Loucy (cell line): Measurements from ENCODE around the gene PDXDC1.
"Not testable (repeated sequence)": the region's sequence is repeated elsewhere in the genome, so short reads cannot be mapped to it uniquely, and the experiment has no call there.

Experiments used
- H2AFZ ChIP-seq: fragments of 200-600 bp; sonication (generic); 2 replicates; pipeline ENCODE4 v1.6.0; 2016; ENCODE audit warnings: antibody characterized with exemption, mild to moderate bottlenecking, low read length, moderate library complexity
- H3F3A ChIP-seq: fragments of 200-600 bp; 2 replicates; pipeline ENCODE4 v1.6.0; 2016; ENCODE audit warnings: antibody characterized with exemption, low read depth, mild to moderate bottlenecking
- H3K27me3 ChIP-seq: fragments of 200-600 bp; sonication (generic); 2 replicates; pipeline ENCODE4 v1.6.1; 2014; ENCODE audit warnings: low read length, mild to moderate bottlenecking; ENCODE audit not compliant: insufficient read depth, poor library complexity, severe bottlenecking
- H3K36me3 ChIP-seq: fragments of 200-600 bp; sonication (generic); 2 replicates; pipeline ENCODE4 v1.6.1; 2016; ENCODE audit warnings: low read length; ENCODE audit not compliant: insufficient read depth
- H3K4me1 ChIP-seq: fragments of 200-600 bp; sonication (generic); 2 replicates; pipeline ENCODE4 v1.5.1; 2014; ENCODE audit warnings: low read length, mild to moderate bottlenecking; ENCODE audit not compliant: insufficient read depth, poor library complexity, severe bottlenecking
- H3K4me2 ChIP-seq: fragments of 200-600 bp; sonication (generic); 2 replicates; pipeline ENCODE4 v1.6.0; 2014; ENCODE audit warnings: antibody characterized with exemption, low read length, low read depth, mild to moderate bottlenecking; ENCODE audit not compliant: poor library complexity, severe bottlenecking
- H3K4me3 ChIP-seq: fragments of 200-600 bp; sonication (generic); 2 replicates; pipeline ENCODE4 v1.5.1; 2014; ENCODE audit warnings: low read length, mild to moderate bottlenecking, mixed read lengths; ENCODE audit not compliant: poor library complexity, severe bottlenecking
- H3K79me2 ChIP-seq: fragments of 200-600 bp; sonication (generic); 2 replicates; pipeline ENCODE4 v1.6.1; 2014; ENCODE audit warnings: low read length; ENCODE audit not compliant: insufficient read depth
- H3K9ac ChIP-seq: fragments of 200-600 bp; sonication (generic); 2 replicates; pipeline ENCODE4 v1.6.0; 2014; ENCODE audit warnings: mild to moderate bottlenecking, low read depth, low read length, moderate library complexity; ENCODE audit not compliant: poor library complexity, severe bottlenecking
- H3K9me2 ChIP-seq: fragments of 200-600 bp; sonication (generic); replicated peaks from 2 replicates; pipeline ENCODE4 v1.6.1; 2016; ENCODE audit warnings: low read depth, low read length, mixed read lengths
- H3K9me3 ChIP-seq: fragments of 200-600 bp; sonication (generic); 2 replicates; pipeline ENCODE4 v1.6.1; 2014; ENCODE audit warnings: mild to moderate bottlenecking, antibody characterized with exemption, low read length, low read depth; ENCODE audit not compliant: insufficient read depth
- H4K20me1 ChIP-seq: fragments of 200-600 bp; sonication (generic); 2 replicates; pipeline ENCODE4 v1.6.0; 2014; ENCODE audit warnings: antibody characterized with exemption, low read length, mild to moderate bottlenecking; ENCODE audit not compliant: insufficient read depth, poor library complexity, severe bottlenecking

The PDXDC1 gene

GRCh38 chr16:15179909-15180308 lies 205.1 kb downstream of the PDXDC1 start:
- H3K9me3 ChIP-seq, H3K9me2 ChIP-seq, H3K4me1 ChIP-seq, H3K79me2 ChIP-seq, H3K4me3 ChIP-seq, H4K20me1 ChIP-seq, H2AFZ ChIP-seq, H3K9ac ChIP-seq, H3K4me2 ChIP-seq, H3K27me3 ChIP-seq, H3F3A ChIP-seq, H3K36me3 ChIP-seq: not testable (repeated sequence)

- H2AFZ ChIP-seq, H3K9ac ChIP-seq, H3F3A ChIP-seq, H3K4me3 ChIP-seq, H3K36me3 ChIP-seq, H3K9me3 ChIP-seq, H3K79me2 ChIP-seq, H3K4me2 ChIP-seq, H3K4me1 ChIP-seq, H4K20me1 ChIP-seq, H3K9me2 ChIP-seq, H3K27me3 ChIP-seq: not testable (repeated sequence)
Measured at GRCh38 chr16:15180946-15181345, 206.1 kb downstream of the PDXDC1 start.

- not testable (repeated sequence) for H3F3A ChIP-seq, H3K4me1 ChIP-seq, H3K9ac ChIP-seq
Measured at GRCh38 chr16:15184000-15184399, 209.2 kb downstream of the PDXDC1 start.

More at GRCh38 chr16:15184000-15184399, 209.2 kb downstream of the PDXDC1 start:
- H3K4me2 ChIP-seq, H3K9me3 ChIP-seq, H3K4me3 ChIP-seq, H3K27me3 ChIP-seq, H2AFZ ChIP-seq, H3K9me2 ChIP-seq, H3K36me3 ChIP-seq, H3K79me2 ChIP-seq, H4K20me1 ChIP-seq: not testable (repeated sequence)
